Activated CD8-positive, alpha-beta T cell treated with anti-CD3 and anti-CD28 coated beads for 36 hours (primary cell): Measurements from ENCODE around the gene DTD1. TPM values are rescaled to one million over a fixed set of nuclear protein-coding genes. Genes with fewer than 3 reads are reported as not detected.

Experiments used
- ATAC-seq: fragments of 200-7000 bp; cut with Tn5 transposase; one replicate; pipeline ENCODE4 v1.10.0; 2021; ENCODE audit warnings: mild to moderate bottlenecking, moderate library complexity
- CTCF ChIA-PET: fragments of 350-600 bp; sonication (Branson Sonifier 250); formaldehyde crosslinking; loops from one replicate; lab custom pipeline; 2021; ENCODE audit warnings: antibody characterized with exemption; lab: Charles Lee
- POLR2A ChIA-PET: fragments of 350-600 bp; sonication (Branson Sonifier 250); formaldehyde crosslinking; loops from one replicate; lab custom pipeline; 2021; ENCODE audit warnings: antibody characterized with exemption; lab: Charles Lee
- DNase-seq: peaks from one replicate; pipeline ENCODE4 v3.0.0-alpha.2; 2020
- H3K27ac Mint-ChIP-seq: one replicate; pipeline ENCODE4 v1.8.0; 2021; ENCODE audit warnings: mild to moderate bottlenecking, mixed read lengths
- H3K27me3 Mint-ChIP-seq: one replicate; pipeline ENCODE4 v1.8.0; 2021; ENCODE audit warnings: mixed read lengths
- H3K36me3 Mint-ChIP-seq: one replicate; pipeline ENCODE4 v1.8.0; 2021; ENCODE audit warnings: low read depth, mixed read lengths
- H3K4me1 Mint-ChIP-seq: one replicate; pipeline ENCODE4 v1.8.0; 2021; ENCODE audit warnings: low read depth, mixed read lengths
- H3K4me3 Mint-ChIP-seq: one replicate; pipeline ENCODE4 v1.8.0; 2021; ENCODE audit warnings: mild to moderate bottlenecking, moderate library complexity, mixed read lengths
- H3K9me3 Mint-ChIP-seq: one replicate; pipeline ENCODE4 v1.8.0; 2021; ENCODE audit warnings: mixed read lengths
- CTCF ChIP-seq: fragments of 200-600 bp; IDR thresholded peaks from one replicate; pipeline ENCODE4 v1.8.0; 2022; ENCODE audit warnings: antibody characterized with exemption, mild to moderate bottlenecking
- intact Hi-C: fragments of 100-400 bp; cut with micrococcal nuclease; formaldehyde crosslinking; loops from one replicate; pipeline ENCODE4 v1.10.0; 2022
- total RNA-seq, 2 experiments: library from RNA; stranded (reverse); gene quantifications; one replicate each; pipeline ENCODE4 v1.2.3, GENCODE V29; 2021

The DTD1 gene
- total RNA-seq, 2 experiments from 2014 or later: 52.3 to 53.5 TPM

- ChIA-PET POLR2A (no interaction called here), CTCF (interaction anchor here (1.5 kb wide), 1 partner anchor 164 kb away, joined by 3 read pairs; no protein-coding TSS in a partner anchor)
- Mint-ChIP-seq H3K9me3 (peaks cover 4% of the 10 kb centered on the region), H3K27me3 (peaks cover 2% of the 10 kb centered on the region), H3K36me3 (peaks cover 6% of the 10 kb centered on the region), H3K4me1 (peaks cover 13% of the 10 kb centered on the region), H3K4me3 (no peak overlapping the region), H3K27ac (no peak overlapping the region)
- no peak for DNase-seq
- no peak for TF ChIP-seq CTCF
- intact Hi-C loops: no loop called here
- no peak for ATAC-seq
Observed at GRCh38 chr20:18796282-18796833, 208.5 kb downstream of the DTD1 start.

- Mint-ChIP-seq H3K27me3 (peaks cover 4% of the 10 kb centered on the region), H3K9me3 (peaks cover under 1% of the 10 kb centered on the region), H3K27ac (no peak overlapping the region), H3K36me3 (no peaks in the 10 kb centered on the region), H3K4me3 (no peak overlapping the region), H3K4me1 (peaks cover 16% of the 10 kb centered on the region)
- POLR2A ChIA-PET: no interaction called here
- ATAC-seq (no peak), DNase-seq (no peak)
- TF ChIP-seq CTCF: no peak
- intact Hi-C loops: no loop called here
- CTCF ChIA-PET: no interaction called here
Observed at GRCh38 chr20:18801516-18801915, 213.7 kb downstream of the DTD1 start.

GRCh38 chr20:18802012-18802634, 214.3 kb downstream of the DTD1 start:
- Mint-ChIP-seq H3K27ac (no peak overlapping the region), H3K27me3 (peaks cover 4% of the 10 kb centered on the region), H3K4me3 (no peak overlapping the region), H3K36me3 (no peaks in the 10 kb centered on the region), H3K9me3 (peaks cover 2% of the 10 kb centered on the region), H3K4me1 (peaks cover 19% of the 10 kb centered on the region)
- DNase-seq (no peak), ATAC-seq (no peak)
- CTCF ChIA-PET: no interaction called here
- intact Hi-C loops: no loop called here
- TF ChIP-seq CTCF: no peak
- POLR2A ChIA-PET: no interaction called here

GRCh38 chr20:18805881-18806280, 218.0 kb downstream of the DTD1 start:
- Mint-ChIP-seq H3K27me3 (peaks cover 4% of the 10 kb centered on the region), H3K9me3 (peaks cover 2% of the 10 kb centered on the region), H3K36me3 (no peaks in the 10 kb centered on the region), H3K4me3 (no peak overlapping the region), H3K4me1 (peaks cover 19% of the 10 kb centered on the region), H3K27ac (peak overlapping the region; percentile 78)
- ChIA-PET CTCF (no interaction called here), POLR2A (no interaction called here)
- TF ChIP-seq CTCF: no peak
- DNase-seq (no peak), ATAC-seq (peak; percentile 37)
- intact Hi-C loops: no loop called here

GRCh38 chr20:18808712-18809111, 220.9 kb downstream of the DTD1 start:
- Mint-ChIP-seq H3K4me3 (no peak overlapping the region), H3K27me3 (peaks cover 2% of the 10 kb centered on the region), H3K4me1 (peaks cover 19% of the 10 kb centered on the region), H3K27ac (no peak overlapping the region), H3K9me3 (peaks cover 2% of the 10 kb centered on the region), H3K36me3 (no peaks in the 10 kb centered on the region)
- intact Hi-C loops: no loop called here
- DNase-seq (no peak), ATAC-seq (no peak)
- ChIA-PET POLR2A (no interaction called here), CTCF (no interaction called here)
- no peak for TF ChIP-seq CTCF
